HCT116 (cell line): ENCODE measurements around the gene GZF1. TPM values are rescaled to one million over a fixed set of nuclear protein-coding genes. Genes with fewer than 3 reads are reported as not detected.

Experiments
- ATAC-seq: fragments of 200-7000 bp; cut with Tn5 transposase; 2 replicates; pipeline ENCODE4 v1.9.1; 2020; ENCODE audit warnings: mild to moderate bottlenecking, moderate library complexity
- BruUV-seq: library from RNA; stranded (reverse); fragments of 400-500 nt; replicated peaks from 2 replicates; lab custom pipeline; 2021; lab: Mats Ljungman, UMichigan
- CTCF ChIA-PET: fragments of 300-600 bp; sonication (Branson Sonifier 250); formaldehyde crosslinking; loops from one replicate; lab custom pipeline; 2021; ENCODE audit warnings: antibody characterized with exemption; lab: Charles Lee
- POLR2A ChIA-PET: fragments of 300-600, 350-600 bp; sonication (Branson Sonifier 250); formaldehyde crosslinking; loops from one replicate; lab custom pipeline; 2021; ENCODE audit warnings: antibody characterized with exemption; lab: Charles Lee
- RAD21 ChIA-PET, 2 experiments: fragments of 300-600 bp; sonication (Branson Sonifier 250); formaldehyde crosslinking; loops; one replicate each; lab custom pipeline; 2023; ENCODE audit warnings: low total read pairs in 2 of 2; ENCODE audit not compliant: uncharacterized antibody in 2 of 2, unreplicated experiment in 2 of 2, low non-redundant PET in 1 of 2; lab: Charles Lee
- DNase-seq: peaks from one replicate; pipeline ENCODE4 v3.0.0-alpha.2; 2010; ENCODE audit warnings: low read depth, low spot score
- H2AFZ ChIP-seq: fragments of 200-600 bp; shearing (Covaris generic), sonication (generic); 2 replicates; pipeline ENCODE4 v1.6.1; 2017; ENCODE audit warnings: low read depth, mixed run types, mixed read lengths, antibody characterized with exemption, low read length; ENCODE audit not compliant: poor library complexity, severe bottlenecking
- H3K27ac ChIP-seq: 2 replicates; pipeline ENCODE4 v1.5.1; 2012; ENCODE audit warnings: low read depth, low read length
- H3K27me3 ChIP-seq: fragments of 200-600 bp; sonication (generic); 2 replicates; pipeline ENCODE4 v1.6.1; 2016; ENCODE audit warnings: mixed run types, low read length, mixed read lengths; ENCODE audit not compliant: insufficient read depth
- H3K36me3 ChIP-seq, 2 experiments: fragments of 200-500 bp in 1 of 2; fragments of 200-600 bp in 1 of 2; sonication (Bioruptor generic) in 1 of 2; sonication (generic) in 1 of 2; 2 replicates each; pipeline versions ENCODE4 v1.5.1 to v1.6.1; 2014 to 2016; ENCODE audit warnings: low read length in 2 of 2, inconsistent platforms in 1 of 2, mixed read lengths in 1 of 2, mixed run types in 1 of 2; ENCODE audit not compliant: insufficient read depth in 2 of 2, control insufficient read depth in 1 of 2
- H3K4me1 ChIP-seq, 2 experiments: fragments of 200-600 bp in 1 of 2; sonication (generic) in 1 of 2; 2 replicates each; pipeline versions ENCODE4 v1.5.1 to v1.6.1; 2012 to 2017; ENCODE audit warnings: low read length in 2 of 2, inconsistent platforms in 1 of 2, mild to moderate bottlenecking in 1 of 2, mixed read lengths in 1 of 2, mixed run types in 1 of 2, moderate library complexity in 1 of 2; ENCODE audit not compliant: insufficient read depth in 2 of 2, control insufficient read depth in 1 of 2
- H3K4me2 ChIP-seq: fragments of 200-600 bp; sonication (generic); 2 replicates; pipeline ENCODE4 v1.6.1; 2017; ENCODE audit warnings: mixed run types, low read length, mixed read lengths
- H3K4me3 ChIP-seq, 2 experiments: fragments of 200-600 bp in 1 of 2; sonication (generic) in 1 of 2; replicated peaks in 1 of 2; 2 replicates each; pipeline ENCODE4 v1.5.1; 2011 to 2016; ENCODE audit warnings: low read length in 2 of 2, control low read depth in 1 of 2, low read depth in 1 of 2, mild to moderate bottlenecking in 1 of 2, mixed read lengths in 1 of 2, mixed run types in 1 of 2
- H3K79me2 ChIP-seq: fragments of 200-600 bp; sonication (generic); 2 replicates; pipeline ENCODE4 v1.6.1; 2017; ENCODE audit warnings: mild to moderate bottlenecking, mixed run types, low read length, moderate library complexity, mixed read lengths; ENCODE audit not compliant: insufficient read depth
- H3K9ac ChIP-seq: fragments of 200-600 bp; sonication (generic); 2 replicates; pipeline ENCODE4 v1.6.1; 2016; ENCODE audit warnings: low read length, mixed read lengths
- H3K9me2 ChIP-seq: fragments of 200-600 bp; sonication (generic), shearing (Covaris generic); 2 replicates; pipeline ENCODE4 v1.6.1; 2017; ENCODE audit warnings: mixed run types, mild to moderate bottlenecking, moderate library complexity; ENCODE audit not compliant: insufficient read depth
- H3K9me3 ChIP-seq, 2 experiments: fragments of 200-500 bp in 1 of 2; fragments of 200-600 bp in 1 of 2; sonication (Bioruptor generic) in 1 of 2; sonication (generic) in 1 of 2; 2 replicates each; pipeline ENCODE4 v1.6.1; 2014 to 2017; ENCODE audit warnings: low read length in 2 of 2, mixed read lengths in 2 of 2, inconsistent platforms in 1 of 2, low read depth in 1 of 2, mild to moderate bottlenecking in 1 of 2, mixed run types in 1 of 2, moderate library complexity in 1 of 2; ENCODE audit not compliant: control insufficient read depth in 1 of 2, insufficient read depth in 1 of 2
- H4K20me1 ChIP-seq: fragments of 200-600 bp; sonication (generic), shearing (Covaris generic); 2 replicates; pipeline ENCODE4 v1.6.1; 2017; ENCODE audit warnings: mixed run types, mild to moderate bottlenecking, moderate library complexity; ENCODE audit not compliant: insufficient read depth
- CBX3 ChIP-seq: IDR thresholded peaks from 2 replicates; pipeline ENCODE4 v1.6.1; 2012; ENCODE audit warnings: low read depth
- CEBPB ChIP-seq: IDR thresholded peaks from 2 replicates; pipeline ENCODE4 v1.6.1; 2012; ENCODE audit warnings: low read depth
- CTCF ChIP-seq, 3 experiments: fragments of 200-600 bp in 1 of 3; sonication (generic) in 1 of 3; IDR thresholded peaks in 2 of 3; conservative IDR thresholded peaks in 1 of 3; 2 replicates each; pipeline ENCODE4 v1.5.1; 2012 to 2017; ENCODE audit warnings: low read depth in 2 of 3, low read length in 2 of 3, antibody characterized with exemption in 1 of 3, borderline replicate concordance in 1 of 3, control low read depth in 1 of 3, mild to moderate bottlenecking in 1 of 3, mixed read lengths in 1 of 3, mixed run types in 1 of 3, moderate library complexity in 1 of 3; ENCODE audit not compliant: insufficient read depth in 1 of 3
- EGR1 ChIP-seq: IDR thresholded peaks from 2 replicates; pipeline ENCODE4 v1.6.1; 2012; ENCODE audit warnings: low read depth
- ELF1 ChIP-seq: IDR thresholded peaks from 2 replicates; pipeline ENCODE4 v1.6.1; 2012; ENCODE audit warnings: low read depth, borderline replicate concordance
- EZH2 ChIP-seq: fragments of 200-600 bp; sonication (generic); IDR thresholded peaks from 2 replicates; pipeline ENCODE4 v1.6.1; 2017; ENCODE audit warnings: antibody characterized with exemption, mixed run types
- EZH2phosphoT487 ChIP-seq: fragments of 200-600 bp; IDR thresholded peaks from 2 replicates; pipeline ENCODE4 v1.6.1; 2018; ENCODE audit warnings: antibody characterized with exemption, borderline replicate concordance
- JUND ChIP-seq: IDR thresholded peaks from 2 replicates; pipeline ENCODE4 v1.6.1; 2012
- POLR2A ChIP-seq: IDR thresholded peaks from 2 replicates; pipeline ENCODE4 v1.7.0; 2011; ENCODE audit warnings: borderline replicate concordance; ENCODE audit not compliant: insufficient read depth, insufficient read length; ENCODE audit errors: extremely low read depth
- POLR2AphosphoS5 ChIP-seq: IDR thresholded peaks from 2 replicates; pipeline ENCODE4 v1.6.1; 2011; ENCODE audit warnings: mild to moderate bottlenecking, low read depth, low read length, moderate library complexity
- REST ChIP-seq: IDR thresholded peaks from 2 replicates; pipeline ENCODE4 v1.6.1; 2012; ENCODE audit warnings: low read depth
- SIN3A ChIP-seq: IDR thresholded peaks from 2 replicates; pipeline ENCODE4 v1.6.1; 2012; ENCODE audit warnings: low read depth
- SP1 ChIP-seq: IDR thresholded peaks from 2 replicates; pipeline ENCODE4 v1.6.1; 2012; ENCODE audit warnings: low read depth
- YY1 ChIP-seq: IDR thresholded peaks from 2 replicates; pipeline ENCODE4 v1.6.1; 2011; ENCODE audit warnings: low read length, low read depth, moderate library complexity, mild to moderate bottlenecking; ENCODE audit not compliant: insufficient replicate concordance; ENCODE audit errors: extremely low read depth
- ZFX ChIP-seq: fragments of 450-650 bp; IDR thresholded peaks from 2 replicates; pipeline ENCODE4 v1.6.1; 2017
- ZNF274 ChIP-seq: fragments of 200-500 bp; sonication (Bioruptor generic); IDR thresholded peaks from 2 replicates; pipeline ENCODE4 v1.6.1; 2014; ENCODE audit warnings: mild to moderate bottlenecking, low read depth, low read length, inconsistent platforms
- intact Hi-C: fragments of 100-400 bp; cut with micrococcal nuclease; formaldehyde crosslinking; loops from 2 replicates; pipeline ENCODE4 v1.10.0; 2022
- total RNA-seq: library from RNA; stranded (reverse); gene quantifications from one replicate; pipeline ENCODE4 v1.2.1, GENCODE V29; 2021; ENCODE audit not compliant: unreplicated experiment
- TF ChIP-seq, protein P1 (sequence below): IDR thresholded peaks from 2 replicates; pipeline ENCODE4 v1.6.1; 2011; ENCODE audit warnings: mild to moderate bottlenecking, low read length, moderate library complexity; ENCODE audit not compliant: insufficient replicate concordance; ENCODE audit errors: extremely low read depth
- TF ChIP-seq, protein P2 (sequence below): IDR thresholded peaks from 2 replicates; pipeline ENCODE4 v1.6.1; 2012

The GZF1 gene
- total RNA-seq, 1 experiment from 2014 or later = 10.4 TPM

GRCh38 chr20:23370274-23370673 lies 8.3 kb downstream of the GZF1 start:
- Histone ChIP-seq H3K9me3 (no peaks in the 10 kb centered on the region), H2AFZ (no peak overlapping the region), H3K9ac (no peak overlapping the region), H3K4me1 (peaks cover 0 to 5% of the 10 kb centered on the region in 2 experiments; a peak in 1 of 4 replicates), H3K9me2 (no peaks in the 10 kb centered on the region), H3K4me2 (no peak overlapping the region), H3K27me3 (no peaks in the 10 kb centered on the region), H3K4me3 (no peak overlapping the region), H4K20me1 (no peaks in the 10 kb centered on the region; the same call in 1 of the 2 replicates), H3K36me3 (peaks cover 27 to 46% of the 10 kb centered on the region in 2 experiments; a peak in 3 of 4 replicates), H3K79me2 (peaks cover 32% of the 10 kb centered on the region), H3K27ac (no peak overlapping the region)
- RAD21 ChIA-PET = no interaction called here
- POLR2A ChIA-PET = no interaction called here
- BruUV-seq = no TSS peak
- CTCF ChIA-PET = no interaction called here
- TF ChIP-seq SIN3A (no peak), JUND (no peak), EGR1 (no peak), EZH2 (no peak), ZNF274 (no peak), YY1 (no peak), ELF1 (no peak), CEBPB (no peak), EZH2phosphoT487 (no peak), ZFX (no peak), REST (no peak), POLR2AphosphoS5 (no peak), SP1 (no peak), CBX3 (no peak), CTCF (IDR thresholded peaks at IDR 0.05 in 2 of 3, conservative IDR thresholded peaks at IDR 0.05 in 1 of 3; ENCODE audit: borderline replicate concordance in 1 of 3, insufficient read depth in 1 of 3, low read depth in 2 of 3, low read length in 2 of 3) (no peak), POLR2A (no peak)
- TF ChIP-seq, protein P1, sequence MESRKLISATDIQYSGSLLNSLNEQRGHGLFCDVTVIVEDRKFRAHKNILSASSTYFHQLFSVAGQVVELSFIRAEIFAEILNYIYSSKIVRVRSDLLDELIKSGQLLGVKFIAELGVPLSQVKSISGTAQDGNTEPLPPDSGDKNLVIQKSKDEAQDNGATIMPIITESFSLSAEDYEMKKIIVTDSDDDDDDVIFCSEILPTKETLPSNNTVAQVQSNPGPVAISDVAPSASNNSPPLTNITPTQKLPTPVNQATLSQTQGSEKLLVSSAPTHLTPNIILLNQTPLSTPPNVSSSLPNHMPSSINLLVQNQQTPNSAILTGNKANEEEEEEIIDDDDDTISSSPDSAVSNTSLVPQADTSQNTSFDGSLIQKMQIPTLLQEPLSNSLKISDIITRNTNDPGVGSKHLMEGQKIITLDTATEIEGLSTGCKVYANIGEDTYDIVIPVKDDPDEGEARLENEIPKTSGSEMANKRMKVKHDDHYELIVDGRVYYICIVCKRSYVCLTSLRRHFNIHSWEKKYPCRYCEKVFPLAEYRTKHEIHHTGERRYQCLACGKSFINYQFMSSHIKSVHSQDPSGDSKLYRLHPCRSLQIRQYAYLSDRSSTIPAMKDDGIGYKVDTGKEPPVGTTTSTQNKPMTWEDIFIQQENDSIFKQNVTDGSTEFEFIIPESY = no peak
- TF ChIP-seq, protein P2, sequence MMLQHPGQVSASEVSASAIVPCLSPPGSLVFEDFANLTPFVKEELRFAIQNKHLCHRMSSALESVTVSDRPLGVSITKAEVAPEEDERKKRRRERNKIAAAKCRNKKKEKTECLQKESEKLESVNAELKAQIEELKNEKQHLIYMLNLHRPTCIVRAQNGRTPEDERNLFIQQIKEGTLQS = no peak
- ATAC-seq = no peak
- no peak for DNase-seq
- intact Hi-C loops = no loop called here
